Measurements from ENCODE around the gene ANTXRL.
"Not testable (repeated sequence)": the region's sequence is repeated elsewhere in the genome, so short reads cannot be mapped to it uniquely, and the experiment has no call there.

ANTXRL gene

GRCh38 chr10:46375406-46375805 lies 88.6 kb downstream of the ANTXRL start, which contains the start of gene ANXA8L1:
Gene ANXA8L1 (plus strand): TSS chr10:46375776. CDS start chr10:46375852, 76 bp downstream.
- DNase-seq: not testable (repeated sequence)

GRCh38 chr10:46377022-46377421 lies 90.2 kb downstream of the ANTXRL start:
- DNase-seq: not testable (repeated sequence)

GRCh38 chr10:46377651-46378050 lies 90.9 kb downstream of the ANTXRL start:
- not testable (repeated sequence) for DNase-seq

- not testable (repeated sequence) for DNase-seq
Observed at GRCh38 chr10:46378108-46378507, 91.3 kb downstream of the ANTXRL start.

GRCh38 chr10:46379233-46379848 lies 92.5 kb downstream of the ANTXRL start:
- not testable (repeated sequence) for DNase-seq

Data from stimulated activated CD4-positive, alpha-beta T cell treated with anti-CD3 and anti-CD28 coated beads, Interleukin-4, amount 100 ng/mL, for 24 hours (primary cell).